HCT116 (cell line): ENCODE results near the gene CD300LD. TPM values are rescaled to one million over a fixed set of nuclear protein-coding genes. Genes with fewer than 3 reads are reported as not detected.

Source experiments
- ATAC-seq: fragments of 200-7000 bp; cut with Tn5 transposase; 2 replicates; pipeline ENCODE4 v1.9.1; 2020; ENCODE audit warnings: mild to moderate bottlenecking, moderate library complexity
- BruUV-seq: library from RNA; stranded (reverse); fragments of 400-500 nt; replicated peaks from 2 replicates; lab custom pipeline; 2021; lab: Mats Ljungman, UMichigan
- CTCF ChIA-PET: fragments of 300-600 bp; sonication (Branson Sonifier 250); formaldehyde crosslinking; loops from one replicate; lab custom pipeline; 2021; ENCODE audit warnings: antibody characterized with exemption; lab: Charles Lee
- POLR2A ChIA-PET: fragments of 300-600, 350-600 bp; sonication (Branson Sonifier 250); formaldehyde crosslinking; loops from one replicate; lab custom pipeline; 2021; ENCODE audit warnings: antibody characterized with exemption; lab: Charles Lee
- RAD21 ChIA-PET, 2 experiments: fragments of 300-600 bp; sonication (Branson Sonifier 250); formaldehyde crosslinking; loops; one replicate each; lab custom pipeline; 2023; ENCODE audit warnings: low total read pairs in 2 of 2; ENCODE audit not compliant: uncharacterized antibody in 2 of 2, unreplicated experiment in 2 of 2, low non-redundant PET in 1 of 2; lab: Charles Lee
- DNase-seq: peaks from one replicate; pipeline ENCODE4 v3.0.0-alpha.2; 2010; ENCODE audit warnings: low read depth, low spot score
- H2AFZ ChIP-seq: fragments of 200-600 bp; shearing (Covaris generic), sonication (generic); 2 replicates; pipeline ENCODE4 v1.6.1; 2017; ENCODE audit warnings: low read depth, mixed run types, mixed read lengths, antibody characterized with exemption, low read length; ENCODE audit not compliant: poor library complexity, severe bottlenecking
- H3K27ac ChIP-seq: 2 replicates; pipeline ENCODE4 v1.5.1; 2012; ENCODE audit warnings: low read depth, low read length
- H3K27me3 ChIP-seq: fragments of 200-600 bp; sonication (generic); 2 replicates; pipeline ENCODE4 v1.6.1; 2016; ENCODE audit warnings: mixed run types, low read length, mixed read lengths; ENCODE audit not compliant: insufficient read depth
- H3K36me3 ChIP-seq, 2 experiments: fragments of 200-500 bp in 1 of 2; fragments of 200-600 bp in 1 of 2; sonication (Bioruptor generic) in 1 of 2; sonication (generic) in 1 of 2; 2 replicates each; pipeline versions ENCODE4 v1.5.1 to v1.6.1; 2014 to 2016; ENCODE audit warnings: low read length in 2 of 2, inconsistent platforms in 1 of 2, mixed read lengths in 1 of 2, mixed run types in 1 of 2; ENCODE audit not compliant: insufficient read depth in 2 of 2, control insufficient read depth in 1 of 2
- H3K4me1 ChIP-seq, 2 experiments: fragments of 200-600 bp in 1 of 2; sonication (generic) in 1 of 2; 2 replicates each; pipeline versions ENCODE4 v1.5.1 to v1.6.1; 2012 to 2017; ENCODE audit warnings: low read length in 2 of 2, inconsistent platforms in 1 of 2, mild to moderate bottlenecking in 1 of 2, mixed read lengths in 1 of 2, mixed run types in 1 of 2, moderate library complexity in 1 of 2; ENCODE audit not compliant: insufficient read depth in 2 of 2, control insufficient read depth in 1 of 2
- H3K4me2 ChIP-seq: fragments of 200-600 bp; sonication (generic); 2 replicates; pipeline ENCODE4 v1.6.1; 2017; ENCODE audit warnings: mixed run types, low read length, mixed read lengths
- H3K4me3 ChIP-seq, 2 experiments: fragments of 200-600 bp in 1 of 2; sonication (generic) in 1 of 2; replicated peaks in 1 of 2; 2 replicates each; pipeline ENCODE4 v1.5.1; 2011 to 2016; ENCODE audit warnings: low read length in 2 of 2, control low read depth in 1 of 2, low read depth in 1 of 2, mild to moderate bottlenecking in 1 of 2, mixed read lengths in 1 of 2, mixed run types in 1 of 2
- H3K79me2 ChIP-seq: fragments of 200-600 bp; sonication (generic); 2 replicates; pipeline ENCODE4 v1.6.1; 2017; ENCODE audit warnings: mild to moderate bottlenecking, mixed run types, low read length, moderate library complexity, mixed read lengths; ENCODE audit not compliant: insufficient read depth
- H3K9ac ChIP-seq: fragments of 200-600 bp; sonication (generic); 2 replicates; pipeline ENCODE4 v1.6.1; 2016; ENCODE audit warnings: low read length, mixed read lengths
- H3K9me2 ChIP-seq: fragments of 200-600 bp; sonication (generic), shearing (Covaris generic); 2 replicates; pipeline ENCODE4 v1.6.1; 2017; ENCODE audit warnings: mixed run types, mild to moderate bottlenecking, moderate library complexity; ENCODE audit not compliant: insufficient read depth
- H3K9me3 ChIP-seq, 2 experiments: fragments of 200-500 bp in 1 of 2; fragments of 200-600 bp in 1 of 2; sonication (Bioruptor generic) in 1 of 2; sonication (generic) in 1 of 2; 2 replicates each; pipeline ENCODE4 v1.6.1; 2014 to 2017; ENCODE audit warnings: low read length in 2 of 2, mixed read lengths in 2 of 2, inconsistent platforms in 1 of 2, low read depth in 1 of 2, mild to moderate bottlenecking in 1 of 2, mixed run types in 1 of 2, moderate library complexity in 1 of 2; ENCODE audit not compliant: control insufficient read depth in 1 of 2, insufficient read depth in 1 of 2
- H4K20me1 ChIP-seq: fragments of 200-600 bp; sonication (generic), shearing (Covaris generic); 2 replicates; pipeline ENCODE4 v1.6.1; 2017; ENCODE audit warnings: mixed run types, mild to moderate bottlenecking, moderate library complexity; ENCODE audit not compliant: insufficient read depth
- CBX3 ChIP-seq: IDR thresholded peaks from 2 replicates; pipeline ENCODE4 v1.6.1; 2012; ENCODE audit warnings: low read depth
- EGR1 ChIP-seq: IDR thresholded peaks from 2 replicates; pipeline ENCODE4 v1.6.1; 2012; ENCODE audit warnings: low read depth
- EZH2phosphoT487 ChIP-seq: fragments of 200-600 bp; IDR thresholded peaks from 2 replicates; pipeline ENCODE4 v1.6.1; 2018; ENCODE audit warnings: antibody characterized with exemption, borderline replicate concordance
- FOSL1 ChIP-seq: IDR thresholded peaks from 2 replicates; pipeline ENCODE4 v1.6.1; 2012; ENCODE audit warnings: low read depth
- JUND ChIP-seq: IDR thresholded peaks from 2 replicates; pipeline ENCODE4 v1.6.1; 2012
- SIN3A ChIP-seq: IDR thresholded peaks from 2 replicates; pipeline ENCODE4 v1.6.1; 2012; ENCODE audit warnings: low read depth
- SRF ChIP-seq: IDR thresholded peaks from 2 replicates; pipeline ENCODE4 v1.6.1; 2012; ENCODE audit warnings: low read depth
- TCF7L2 ChIP-seq: IDR thresholded peaks from 2 replicates; pipeline ENCODE4 v1.7.0; 2011; ENCODE audit warnings: borderline replicate concordance, inconsistent platforms; ENCODE audit not compliant: insufficient read depth, insufficient read length; ENCODE audit errors: extremely low read depth
- ZFX ChIP-seq: fragments of 450-650 bp; IDR thresholded peaks from 2 replicates; pipeline ENCODE4 v1.6.1; 2017
- intact Hi-C: fragments of 100-400 bp; cut with micrococcal nuclease; formaldehyde crosslinking; loops from 2 replicates; pipeline ENCODE4 v1.10.0; 2022
- total RNA-seq: library from RNA; stranded (reverse); gene quantifications from one replicate; pipeline ENCODE4 v1.2.1, GENCODE V29; 2021; ENCODE audit not compliant: unreplicated experiment

Gene CD300LD
- total RNA-seq, 1 experiment from 2014 or later, result not detected

DNA sequence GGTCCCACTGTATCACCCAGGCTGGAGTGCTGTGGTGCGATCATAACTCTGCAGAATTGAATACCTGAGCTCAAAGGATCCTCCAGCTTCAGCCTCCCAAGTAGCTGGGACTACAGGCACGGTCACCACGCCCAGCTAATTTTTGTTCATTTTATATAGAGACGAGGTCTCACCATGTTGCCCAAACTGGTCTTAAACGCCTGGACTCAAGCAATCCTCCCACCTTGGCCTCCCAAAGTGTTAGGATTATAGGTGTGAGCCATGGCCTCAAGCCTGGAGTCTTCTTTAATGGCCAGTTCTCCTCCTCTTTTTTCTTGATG is 61.3 kb downstream of the CD300LD start:
- POLR2A ChIA-PET, result no interaction called here

More for the DNA sequence above, 61.3 kb downstream of the CD300LD start:
- no TSS peak for BruUV-seq
- no peak overlapping the region for H3K4me2 ChIP-seq
- ATAC-seq, result no peak
- no peaks in the 10 kb centered on the region for H4K20me1 ChIP-seq
- CTCF ChIA-PET, result interaction anchor here (3.2 to 4.7 kb wide), 2 partner anchors 150 to 162 kb away, joined by 43 to 49 read pairs; partner anchors contain the start of gene GPR142
- no peak overlapping the region for H3K4me3 ChIP-seq
- RAD21 ChIA-PET, result no interaction called here
- no peak for DNase-seq
- H3K9me3 ChIP-seq, result no peaks in the 10 kb centered on the region
- H3K36me3 ChIP-seq, result no peaks in the 10 kb centered on the region
- no peaks in the 10 kb centered on the region for H3K4me1 ChIP-seq
- intact Hi-C loops, result loop anchor here (5.0 kb wide), 1 partner anchor 318 kb away; the partner anchor contains the start of gene TTYH2
- H2AFZ ChIP-seq, result no peak overlapping the region
- peaks cover 42% of the 10 kb centered on the region for H3K27me3 ChIP-seq
- H3K27ac ChIP-seq, result no peak overlapping the region
- no peaks in the 10 kb centered on the region for H3K9me2 ChIP-seq
- no peaks in the 10 kb centered on the region for H3K79me2 ChIP-seq
- TF ChIP-seq JUND (no peak), CBX3 (no peak), ZFX (no peak), EGR1 (no peak), EZH2phosphoT487 (no peak), FOSL1 (no peak), SIN3A (no peak), TCF7L2 (no peak), SRF (no peak)
- H3K9ac ChIP-seq, result no peak overlapping the region

Other genes starting within 250 kb of the CD300LD start
- not detected for gene BTBD17, start 230.4 kb downstream of the CD300LD start, total RNA-seq
- gene GPR142, start 224.8 kb downstream of the CD300LD start, total RNA-seq, result not detected
- gene GPRC5C, start 160.2 kb downstream of the CD300LD start, total RNA-seq, result 54.4 TPM
- 0.71 TPM for gene CD300A, start 125.6 kb downstream of the CD300LD start, total RNA-seq
- not detected for gene CD300LB, start 60.8 kb downstream of the CD300LD start, total RNA-seq
- gene CD300C, start 46.2 kb downstream of the CD300LD start, total RNA-seq, result 0.15 TPM
- not detected for gene CD300H, start 24.8 kb downstream of the CD300LD start, total RNA-seq
- not detected for gene CD300E, start 31.5 kb upstream of the CD300LD start, total RNA-seq
- gene CD300LF, start 120.6 kb upstream of the CD300LD start, total RNA-seq, result not detected
- gene RAB37, start 145.0 kb upstream of the CD300LD start, total RNA-seq, result 8.2 TPM
- gene NHERF1, start 156.3 kb upstream of the CD300LD start, total RNA-seq, result 129 TPM
- gene NAT9, start 184.1 kb upstream of the CD300LD start, total RNA-seq, result 88.7 TPM